T-helper 9 cell (primary cell): Measurements from ENCODE around the gene ARHGEF6.
"Not testable (repeated sequence)": the region's sequence is repeated elsewhere in the genome, so short reads cannot be mapped to it uniquely, and the experiment has no call there.

Experiments
- DNase-seq: peaks from one replicate; pipeline ENCODE4 v3.0.0-alpha.2; 2020
- total RNA-seq, 2 donors: gene quantifications; one replicate each; lab custom pipeline; 2026; lab: John Stamatoyannopoulos, UW

The ARHGEF6 gene
- total RNA-seq, result 203 to 231 reads per million in 2 donors

GRCh38 chrX:136780763-136781162 is at the start of gene ARHGEF6:
Gene ARHGEF6 (minus strand): TSS chrX:136780932. CDS start chrX:136780882, 50 bp downstream.
- no peak for DNase-seq

- DNase-seq, result no peak
Measured at GRCh38 chrX:136829413-136829812, 48.7 kb upstream of the ARHGEF6 start.

GRCh38 chrX:136828830-136829229 is 48.1 kb upstream of the ARHGEF6 start:
- DNase-seq, result no peak

GRCh38 chrX:136827026-136827425 is 46.3 kb upstream of the ARHGEF6 start:
- no peak for DNase-seq

- DNase-seq, result no peak
Measured at GRCh38 chrX:136825771-136826170, 45.0 kb upstream of the ARHGEF6 start.

GRCh38 chrX:136823175-136823574 is 42.4 kb upstream of the ARHGEF6 start:
- DNase-seq, result no peak

- DNase-seq, result no peak
Measured at GRCh38 chrX:136822337-136823095, 41.8 kb upstream of the ARHGEF6 start.

- DNase-seq, result not testable (repeated sequence)
Measured at GRCh38 chrX:136819756-136820155, 39.0 kb upstream of the ARHGEF6 start.

GRCh38 chrX:136819031-136819703 is 38.4 kb upstream of the ARHGEF6 start:
- DNase-seq, result no peak

- no peak for DNase-seq
Measured at GRCh38 chrX:136816975-136817374, 36.2 kb upstream of the ARHGEF6 start.

- DNase-seq, result no peak
Measured at GRCh38 chrX:136814847-136815750, 34.4 kb upstream of the ARHGEF6 start.

GRCh38 chrX:136812286-136812685 is 31.6 kb upstream of the ARHGEF6 start:
- DNase-seq, result no peak

- no peak for DNase-seq
Measured at GRCh38 chrX:136810493-136810892, 29.8 kb upstream of the ARHGEF6 start.

GRCh38 chrX:136806891-136807410 is 26.2 kb upstream of the ARHGEF6 start:
- DNase-seq, result no peak

GRCh38 chrX:136802515-136802914 is 21.8 kb upstream of the ARHGEF6 start:
- no peak for DNase-seq

GRCh38 chrX:136797787-136798186 is 17.1 kb upstream of the ARHGEF6 start:
- DNase-seq, result no peak

- DNase-seq, result not testable (repeated sequence)
Measured at GRCh38 chrX:136795132-136795531, 14.4 kb upstream of the ARHGEF6 start.

- not testable (repeated sequence) for DNase-seq
Measured at GRCh38 chrX:136794660-136795059, 13.9 kb upstream of the ARHGEF6 start.

GRCh38 chrX:136794080-136794479 is 13.3 kb upstream of the ARHGEF6 start:
- no peak for DNase-seq

- no peak for DNase-seq
Measured at GRCh38 chrX:136789856-136790255, 9.1 kb upstream of the ARHGEF6 start.

- DNase-seq, result no peak
Measured at GRCh38 chrX:136784231-136784630, 3.5 kb upstream of the ARHGEF6 start.

GRCh38 chrX:136783159-136783558 is 2.4 kb upstream of the ARHGEF6 start:
- no peak for DNase-seq
